IPS-20b (cell line): ENCODE measurements around the gene ZNF697.
"Not testable (repeated sequence)": the region's sequence is repeated elsewhere in the genome, so short reads cannot be mapped to it uniquely, and the experiment has no call there.

Experiments
- H3K27ac ChIP-seq: one replicate; pipeline ENCODE4 v1.5.1; 2013; ENCODE audit warnings: low read length
- H3K27me3 ChIP-seq: 2 replicates; pipeline ENCODE4 v1.6.1; 2013; ENCODE audit warnings: mild to moderate bottlenecking, low read length, inconsistent platforms; ENCODE audit not compliant: insufficient read depth
- H3K36me3 ChIP-seq: 2 replicates; pipeline ENCODE4 v1.6.1; 2013; ENCODE audit warnings: low read depth, mild to moderate bottlenecking, inconsistent platforms, low read length, moderate library complexity; ENCODE audit not compliant: insufficient read depth
- H3K4me1 ChIP-seq: 2 replicates; pipeline ENCODE4 v1.6.1; 2013; ENCODE audit warnings: mild to moderate bottlenecking, control low read depth, inconsistent platforms, low read length, moderate library complexity; ENCODE audit not compliant: insufficient read depth
- H3K4me3 ChIP-seq: 2 replicates; pipeline ENCODE4 v1.5.1; 2013; ENCODE audit warnings: mild to moderate bottlenecking, low read length, inconsistent platforms
- H3K9ac ChIP-seq: 2 replicates; pipeline ENCODE4 v1.6.1; 2013; ENCODE audit warnings: low read depth, mild to moderate bottlenecking, inconsistent platforms, low read length, moderate library complexity
- H3K9me3 ChIP-seq: 2 replicates; pipeline ENCODE4 v1.6.1; 2013; ENCODE audit warnings: mild to moderate bottlenecking, low read depth, low read length, inconsistent platforms; ENCODE audit not compliant: insufficient read depth

Gene ZNF697

DNA sequence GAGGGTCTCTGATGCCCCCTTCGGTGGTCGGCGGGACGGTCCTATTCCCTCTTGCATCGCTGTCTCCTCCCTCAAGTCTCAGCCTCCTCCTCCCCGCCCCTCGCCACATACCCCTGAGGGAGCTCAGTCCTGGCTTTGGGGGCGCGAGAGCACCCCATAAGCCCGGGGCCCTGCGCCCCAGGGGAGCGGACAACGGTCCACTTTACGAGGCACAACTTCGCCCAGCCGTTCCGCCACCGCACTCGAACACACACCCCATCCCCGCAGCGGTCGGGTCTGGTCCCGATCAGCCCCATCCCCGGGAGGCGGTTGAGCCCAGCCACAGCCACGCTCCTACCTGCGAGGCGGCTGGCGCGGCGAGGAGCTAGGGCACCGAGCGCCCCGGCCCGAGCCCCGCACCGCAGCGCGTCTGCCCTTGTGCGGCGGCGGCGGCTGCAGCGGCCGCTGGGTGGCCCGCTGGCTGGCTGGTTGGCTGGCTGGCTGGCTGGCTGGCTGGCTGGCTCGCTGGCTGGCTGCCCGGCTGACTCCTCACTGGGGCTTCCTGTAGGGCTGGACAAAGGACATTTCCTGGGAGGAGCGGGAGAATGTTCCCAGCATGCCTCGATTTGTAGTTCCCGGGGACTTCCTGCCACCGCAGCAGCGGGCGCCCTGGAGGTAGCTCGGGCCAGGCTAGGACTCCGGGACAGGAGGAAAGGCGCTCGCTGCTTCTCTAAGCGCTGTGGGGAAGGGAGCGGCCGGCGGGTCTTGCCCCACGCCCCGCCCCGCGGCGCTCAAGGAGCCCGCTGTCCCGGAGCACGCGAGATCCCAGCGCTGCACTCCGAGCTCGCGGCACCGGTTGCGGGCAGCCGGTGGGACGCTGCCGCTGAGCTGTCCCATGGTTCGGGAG, at the start of gene ZNF697:
Gene ZNF697 (minus strand): TSS at position 533 of the 886 bp plus-strand sequence. CDS start 22,166 bp downstream, outside the sequence.
- peaks cover 25% of the 10 kb centered on the region for H3K4me1 ChIP-seq
- H3K27me3 ChIP-seq: peaks cover 16% of the 10 kb centered on the region
- H3K27ac ChIP-seq: peak within 1 kb of the TSS; percentile 40
- peak within 1 kb of the TSS; percentile 85 for H3K9ac ChIP-seq
- H3K4me3 ChIP-seq: peak within 1 kb of the TSS; percentile 90
- H3K36me3 ChIP-seq: no peaks in the 10 kb centered on the region
- H3K9me3 ChIP-seq: no peaks in the 10 kb centered on the region

- H3K9ac ChIP-seq: no peak overlapping the region
- H3K27me3 ChIP-seq: no peaks in the 10 kb centered on the region
- no peak overlapping the region for H3K27ac ChIP-seq
- H3K9me3 ChIP-seq: peaks cover 16% of the 10 kb centered on the region
- H3K36me3 ChIP-seq: no peaks in the 10 kb centered on the region
- H3K4me3 ChIP-seq: no peak overlapping the region
- H3K4me1 ChIP-seq: no peaks in the 10 kb centered on the region
Measured at GRCh38 chr1:119697598-119697997, 49.5 kb upstream of the ZNF697 start.

DNA sequence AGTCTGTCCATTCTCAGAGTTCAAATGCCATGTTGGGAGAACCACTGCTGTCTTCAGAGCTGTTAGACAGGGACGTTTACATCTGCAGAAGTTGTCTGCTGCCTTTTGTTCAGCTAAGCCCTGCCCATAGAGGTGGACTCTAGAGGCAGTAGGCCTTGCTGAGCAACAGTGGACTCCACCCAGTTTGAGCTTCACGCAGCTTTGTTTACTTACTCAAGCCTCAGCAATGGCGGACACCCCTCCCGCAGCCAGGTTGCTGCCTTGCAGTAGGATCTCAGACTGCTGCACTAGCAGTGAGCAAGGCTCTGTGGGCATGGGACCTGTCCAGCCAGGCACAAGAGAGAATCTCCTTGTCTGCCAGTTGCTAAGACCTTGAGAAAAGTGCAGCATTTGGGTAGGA, 48.8 kb upstream of the ZNF697 start:
- not testable (repeated sequence) for H3K4me1 ChIP-seq, H3K9ac ChIP-seq, H3K4me3 ChIP-seq, H3K27ac ChIP-seq, H3K27me3 ChIP-seq, H3K9me3 ChIP-seq, H3K36me3 ChIP-seq

GRCh38 chr1:119689511-119689910, 41.4 kb upstream of the ZNF697 start:
- H3K36me3 ChIP-seq: no peaks in the 10 kb centered on the region
- no peak overlapping the region for H3K9ac ChIP-seq
- peaks cover 43% of the 10 kb centered on the region for H3K4me1 ChIP-seq
- no peak overlapping the region for H3K27ac ChIP-seq
- no peak overlapping the region for H3K4me3 ChIP-seq
- no peaks in the 10 kb centered on the region for H3K27me3 ChIP-seq
- no peaks in the 10 kb centered on the region for H3K9me3 ChIP-seq

GRCh38 chr1:119688810-119689209, 40.7 kb upstream of the ZNF697 start:
- H3K4me3 ChIP-seq: no peak overlapping the region
- no peaks in the 10 kb centered on the region for H3K9me3 ChIP-seq

DNA sequence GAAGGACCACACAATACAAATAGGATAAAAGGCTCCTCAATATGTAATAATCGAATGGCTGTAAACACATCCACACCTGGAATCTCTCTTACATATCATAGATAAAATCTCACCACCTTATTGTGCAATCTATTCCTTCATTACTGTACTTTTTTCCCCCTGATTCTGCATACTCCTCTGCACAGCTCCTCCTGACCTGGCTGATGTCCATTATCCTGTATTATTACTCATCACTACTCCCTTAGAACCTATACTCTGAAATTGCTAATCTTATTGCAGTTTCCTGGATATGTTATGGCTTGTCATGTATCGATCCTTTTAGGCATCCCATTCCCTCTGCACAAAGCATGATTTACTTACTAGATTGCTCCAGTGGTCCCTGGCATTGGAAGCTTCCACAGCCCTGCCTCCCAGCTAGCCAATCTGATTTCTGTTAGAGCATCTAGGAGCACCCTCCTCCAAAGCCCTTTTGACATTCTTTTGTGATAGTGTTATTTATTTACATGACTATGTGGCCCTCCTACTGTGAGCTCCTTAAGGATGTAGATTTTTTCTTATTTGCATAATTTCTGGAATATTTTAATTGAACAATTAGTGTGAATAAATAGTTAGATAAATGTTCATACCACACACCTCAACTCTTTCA, 39.5 kb upstream of the ZNF697 start:
- H3K36me3 ChIP-seq: no peaks in the 10 kb centered on the region

More at GRCh38 chr1:119688810-119689209, 40.7 kb upstream of the ZNF697 start:
- H3K27me3 ChIP-seq: no peaks in the 10 kb centered on the region
- H3K36me3 ChIP-seq: no peaks in the 10 kb centered on the region
- H3K9ac ChIP-seq: no peak overlapping the region
- H3K4me1 ChIP-seq: peaks cover 43% of the 10 kb centered on the region
- H3K27ac ChIP-seq: no peak overlapping the region

DNA sequence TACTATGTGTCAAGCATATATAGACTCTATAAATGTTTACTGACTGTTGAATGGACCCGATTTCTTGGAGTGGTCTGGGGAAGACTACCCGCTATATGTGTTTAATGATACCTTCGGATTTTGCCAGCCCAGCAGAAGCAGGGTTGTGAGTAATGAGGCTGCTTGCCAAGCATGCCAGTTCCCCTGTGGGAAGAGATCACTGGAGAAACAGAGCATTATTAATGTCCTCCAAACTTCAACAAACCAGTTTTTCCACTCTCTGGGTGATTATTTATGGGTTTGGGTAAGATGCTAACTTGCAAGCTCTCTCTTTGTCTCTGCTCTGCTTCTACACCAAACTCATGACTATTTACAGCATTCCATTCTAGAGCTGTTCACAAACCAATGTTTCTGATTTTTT, 38.6 kb upstream of the ZNF697 start:
- Histone ChIP-seq H3K27me3 (no peaks in the 10 kb centered on the region), H3K36me3 (no peaks in the 10 kb centered on the region), H3K9ac (peak overlapping the region; percentile 12; the same call in 1 of the 2 replicates), H3K4me3 (peak overlapping the region; percentile 44; the same call in 1 of the 2 replicates), H3K27ac (no peak overlapping the region), H3K4me1 (peaks cover 43% of the 10 kb centered on the region), H3K9me3 (no peaks in the 10 kb centered on the region)

More for the DNA sequence above, 39.5 kb upstream of the ZNF697 start:
- H3K27me3 ChIP-seq: no peaks in the 10 kb centered on the region
- H3K4me1 ChIP-seq: peaks cover 43% of the 10 kb centered on the region
- peak overlapping the region; percentile 44 for H3K4me3 ChIP-seq
- H3K9ac ChIP-seq: peak overlapping the region; percentile 12; the same call in 1 of the 2 replicates
- H3K27ac ChIP-seq: peak overlapping the region; percentile 27
- H3K9me3 ChIP-seq: no peaks in the 10 kb centered on the region

DNA sequence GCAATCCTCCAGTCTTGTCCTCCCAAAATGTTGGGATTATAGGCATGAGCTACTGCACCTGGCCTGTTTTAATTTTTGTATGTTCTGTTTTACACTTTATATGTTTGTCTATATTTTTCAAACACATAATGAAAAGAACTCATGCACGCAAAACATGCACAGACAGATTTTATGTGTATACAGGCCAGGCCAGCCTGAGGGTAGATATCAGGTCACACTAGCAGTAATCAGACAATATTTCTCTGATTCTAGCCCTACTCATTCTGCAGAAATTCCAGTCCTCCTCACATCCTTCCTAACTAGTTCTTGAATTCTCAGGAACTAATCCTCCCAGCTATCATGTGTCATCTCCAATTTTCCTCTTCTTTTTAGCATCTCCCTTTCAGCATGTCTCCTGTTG, 35.8 kb upstream of the ZNF697 start:
- H3K9me3 ChIP-seq: no peaks in the 10 kb centered on the region
- no peak overlapping the region for H3K4me3 ChIP-seq
- no peaks in the 10 kb centered on the region for H3K36me3 ChIP-seq
- H3K27me3 ChIP-seq: no peaks in the 10 kb centered on the region
- H3K4me1 ChIP-seq: peaks cover 41% of the 10 kb centered on the region
- no peak overlapping the region for H3K27ac ChIP-seq
- H3K9ac ChIP-seq: no peak overlapping the region

GRCh38 chr1:119682141-119682540, 34.1 kb upstream of the ZNF697 start:
- no peaks in the 10 kb centered on the region for H3K27me3 ChIP-seq
- no peak overlapping the region for H3K9ac ChIP-seq
- H3K4me1 ChIP-seq: peaks cover 25% of the 10 kb centered on the region
- H3K36me3 ChIP-seq: no peaks in the 10 kb centered on the region
- H3K9me3 ChIP-seq: no peaks in the 10 kb centered on the region
- no peak overlapping the region for H3K27ac ChIP-seq
- H3K4me3 ChIP-seq: no peak overlapping the region

GRCh38 chr1:119681560-119681959, 33.5 kb upstream of the ZNF697 start:
- Histone ChIP-seq H3K4me3 (no peak overlapping the region), H3K4me1 (peaks cover 19% of the 10 kb centered on the region), H3K27ac (no peak overlapping the region), H3K27me3 (no peaks in the 10 kb centered on the region), H3K36me3 (no peaks in the 10 kb centered on the region), H3K9me3 (no peaks in the 10 kb centered on the region), H3K9ac (no peak overlapping the region)

DNA sequence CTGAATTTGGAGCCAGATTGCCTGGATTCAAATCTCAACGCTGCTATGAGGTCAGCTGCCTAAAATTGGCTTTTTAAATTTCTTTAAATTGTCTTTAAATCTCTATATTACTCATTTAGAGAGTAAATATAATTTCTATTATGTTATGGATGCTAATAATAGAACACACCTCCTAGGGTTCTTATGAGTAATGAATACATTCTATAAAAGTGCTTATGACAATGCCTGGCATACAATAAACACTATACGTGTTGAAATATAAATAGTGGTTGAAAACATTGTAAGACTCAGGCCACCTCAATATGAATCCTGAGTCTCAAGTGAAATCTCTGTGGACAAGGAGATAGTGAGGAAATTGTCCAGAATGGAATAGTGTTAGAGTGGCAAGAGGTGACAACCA, 32.7 kb upstream of the ZNF697 start:
- H3K9ac ChIP-seq: no peak overlapping the region
- H3K4me3 ChIP-seq: no peak overlapping the region
- H3K9me3 ChIP-seq: no peaks in the 10 kb centered on the region
- H3K27me3 ChIP-seq: no peaks in the 10 kb centered on the region
- H3K27ac ChIP-seq: no peak overlapping the region
- no peaks in the 10 kb centered on the region for H3K36me3 ChIP-seq
- H3K4me1 ChIP-seq: peaks cover 15% of the 10 kb centered on the region; the same call in 1 of the 2 replicates

- H3K9ac ChIP-seq: no peak overlapping the region
- peaks cover 16% of the 10 kb centered on the region; the same call in 1 of the 2 replicates for H3K4me1 ChIP-seq
- H3K27me3 ChIP-seq: no peaks in the 10 kb centered on the region
- H3K36me3 ChIP-seq: no peaks in the 10 kb centered on the region
- no peak overlapping the region for H3K27ac ChIP-seq
- H3K4me3 ChIP-seq: no peak overlapping the region
- H3K9me3 ChIP-seq: no peaks in the 10 kb centered on the region
Measured at GRCh38 chr1:119680193-119680592, 32.1 kb upstream of the ZNF697 start.
